ENCODE data around the gene AANAT.
A peak's percentile ranks its signal among the peaks of the same experiment; 100 is the strongest.

AANAT gene

GRCh38 chr17:76444518-76445311, 22.7 kb upstream of the AANAT start:
- Histone ChIP-seq H3K27me3 (ENCODE audit: control insufficient read depth in 1 of 2, insufficient read depth in 2 of 2, low read length in 2 of 2) (no peaks in the 10 kb centered on the region), H3K36me3 (ENCODE audit: insufficient read depth, low read length) (no peaks in the 10 kb centered on the region), H3K4me1 (ENCODE audit: insufficient read depth, low read length) (peaks cover 3% of the 10 kb centered on the region), H3K4me3 (ENCODE audit: low read depth in 1 of 2, low read length in 2 of 2) (no peak overlapping the region), H3K9ac (ENCODE audit: low read length) (no peak overlapping the region), H3K27ac (ENCODE audit: low read depth, low read length) (no peak overlapping the region), H3K9me3 (ENCODE audit: low read length) (no peaks in the 10 kb centered on the region)

DNA sequence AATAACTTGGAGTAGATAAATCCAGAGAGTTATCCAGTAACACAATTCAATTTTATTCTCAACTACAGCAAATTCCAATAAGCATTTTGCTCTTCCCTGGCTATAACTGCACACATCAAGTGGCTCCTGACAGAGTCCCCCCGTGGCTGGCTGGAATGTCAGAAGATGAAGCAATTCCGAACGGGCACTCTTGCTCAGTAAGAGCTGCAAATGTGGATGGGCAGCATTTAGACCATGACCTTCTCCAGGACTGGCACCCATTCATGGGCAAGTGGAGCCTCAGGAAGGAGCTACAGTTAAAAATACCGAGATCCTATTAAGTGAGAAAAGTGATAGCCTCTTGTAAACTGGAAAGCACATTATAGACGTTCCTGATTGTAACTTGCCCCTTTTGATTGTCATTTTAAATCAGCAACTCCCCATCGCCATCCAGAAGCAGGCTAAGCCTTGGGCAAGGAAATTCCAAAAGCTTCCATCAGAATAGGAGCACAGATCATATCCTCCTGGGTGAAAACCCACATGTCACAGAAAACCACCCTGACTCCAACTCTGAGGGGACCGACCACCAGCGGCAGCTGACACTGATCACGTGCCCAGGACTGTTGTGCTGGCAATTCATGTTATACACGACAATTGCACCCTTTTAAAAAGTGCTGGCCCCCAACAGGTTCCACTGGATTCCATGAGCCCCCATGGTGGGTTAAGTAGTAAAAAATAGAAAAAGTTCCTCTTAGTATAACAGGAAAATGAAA, 21.5 kb upstream of the AANAT start:
- Histone ChIP-seq H3K27ac (ENCODE audit: low read depth, low read length) (no peak overlapping the region), H3K9me3 (ENCODE audit: low read length) (no peaks in the 10 kb centered on the region), H3K4me1 (ENCODE audit: insufficient read depth, low read length) (peaks cover 3% of the 10 kb centered on the region), H3K27me3 (ENCODE audit: control insufficient read depth in 1 of 2, insufficient read depth in 2 of 2, low read length in 2 of 2) (no peaks in the 10 kb centered on the region), H3K9ac (ENCODE audit: low read length) (no peak overlapping the region), H3K36me3 (ENCODE audit: insufficient read depth, low read length) (no peaks in the 10 kb centered on the region), H3K4me3 (ENCODE audit: low read depth in 1 of 2, low read length in 2 of 2) (no peak overlapping the region)

DNA sequence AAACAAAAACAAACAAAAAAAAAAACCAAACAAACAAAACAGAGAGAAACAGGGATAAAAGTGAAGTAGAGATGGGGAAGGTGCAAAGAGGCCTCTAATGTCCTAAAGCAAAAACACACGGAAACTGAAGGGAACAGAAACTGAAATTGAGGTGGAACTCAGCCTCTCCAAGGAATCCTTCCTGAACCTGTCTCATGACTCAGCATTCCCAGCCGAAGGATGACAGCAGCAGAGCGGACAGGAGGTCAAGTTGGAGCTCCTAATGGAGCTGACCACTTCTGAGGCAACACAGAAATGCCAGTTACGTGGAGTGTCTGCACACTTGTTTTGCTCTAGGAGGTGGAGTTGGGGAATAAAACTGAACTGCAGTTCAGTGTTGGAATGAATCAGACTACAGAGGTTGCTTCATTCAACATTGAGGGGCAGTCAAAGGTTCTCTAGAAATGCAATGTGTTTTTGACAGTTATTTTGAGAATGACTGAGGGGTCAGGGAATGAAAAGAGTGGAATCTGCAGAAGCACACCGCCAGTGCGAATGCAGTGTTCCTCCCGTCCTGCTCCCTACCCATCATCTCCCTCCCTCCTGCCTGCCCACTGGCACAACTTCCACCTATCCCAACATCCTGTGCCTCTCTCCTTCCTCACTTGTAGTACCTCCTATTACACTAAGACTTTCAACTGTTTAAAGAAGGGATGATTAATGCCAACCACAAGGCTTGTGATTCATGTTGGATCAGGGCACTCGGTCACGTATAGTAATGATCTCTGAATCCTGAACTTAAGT, 20.8 kb upstream of the AANAT start:
- H3K9ac ChIP-seq (ENCODE audit: low read length), result no peak overlapping the region

GRCh38 chr17:76447931-76448652, 19.3 kb upstream of the AANAT start:
- Histone ChIP-seq H3K36me3 (ENCODE audit: insufficient read depth, low read length) (no peaks in the 10 kb centered on the region), H3K9ac (ENCODE audit: low read length) (no peak overlapping the region), H3K9me3 (ENCODE audit: low read length) (no peaks in the 10 kb centered on the region), H3K4me3 (ENCODE audit: low read depth in 1 of 2, low read length in 2 of 2) (no peak overlapping the region), H3K27ac (ENCODE audit: low read depth, low read length) (no peak overlapping the region), H3K27me3 (ENCODE audit: control insufficient read depth in 1 of 2, insufficient read depth in 2 of 2, low read length in 2 of 2) (no peaks in the 10 kb centered on the region), H3K4me1 (ENCODE audit: insufficient read depth, low read length) (peaks cover 14% of the 10 kb centered on the region)

More for the DNA sequence above, 20.8 kb upstream of the AANAT start:
- Histone ChIP-seq H3K4me1 (ENCODE audit: insufficient read depth, low read length) (peaks cover 8% of the 10 kb centered on the region), H3K27ac (ENCODE audit: low read depth, low read length) (no peak overlapping the region), H3K36me3 (ENCODE audit: insufficient read depth, low read length) (no peaks in the 10 kb centered on the region), H3K27me3 (ENCODE audit: control insufficient read depth in 1 of 2, insufficient read depth in 2 of 2, low read length in 2 of 2) (no peaks in the 10 kb centered on the region), H3K9me3 (ENCODE audit: low read length) (no peaks in the 10 kb centered on the region), H3K4me3 (ENCODE audit: low read depth in 1 of 2, low read length in 2 of 2) (no peak overlapping the region)

GRCh38 chr17:76449126-76449525, 18.3 kb upstream of the AANAT start:
- H3K9ac ChIP-seq (ENCODE audit: low read length), result no peak overlapping the region
- peaks cover 14% of the 10 kb centered on the region for H3K4me1 ChIP-seq (ENCODE audit: insufficient read depth, low read length)
- no peaks in the 10 kb centered on the region for H3K36me3 ChIP-seq (ENCODE audit: insufficient read depth, low read length)
- H3K27me3 ChIP-seq (ENCODE audit: control insufficient read depth in 1 of 2, insufficient read depth in 2 of 2, low read length in 2 of 2), result no peaks in the 10 kb centered on the region
- no peaks in the 10 kb centered on the region for H3K9me3 ChIP-seq (ENCODE audit: low read length)
- no peak overlapping the region for H3K4me3 ChIP-seq (ENCODE audit: low read depth in 1 of 2, low read length in 2 of 2)
- H3K27ac ChIP-seq (ENCODE audit: low read depth, low read length), result no peak overlapping the region

DNA sequence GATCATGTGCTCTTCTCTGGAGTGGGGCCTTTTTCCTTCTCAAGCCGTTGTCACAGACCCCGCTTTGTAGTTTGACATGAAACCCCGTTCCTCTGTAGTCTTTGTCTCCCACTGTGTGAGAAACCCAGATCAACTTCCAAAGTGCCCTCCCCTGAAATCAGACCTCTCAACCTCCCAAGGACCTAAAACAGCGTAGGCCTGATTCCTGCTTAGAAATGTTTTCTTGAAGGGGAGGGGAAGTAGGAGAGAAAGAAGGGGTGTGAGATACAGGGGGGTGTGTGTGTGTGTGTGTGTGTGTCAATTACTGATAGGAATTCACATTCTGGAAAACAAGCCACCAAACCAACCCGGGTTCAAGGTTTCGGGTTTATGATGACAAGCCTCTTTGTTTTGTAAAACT, 15.9 kb upstream of the AANAT start:
- H3K4me3 ChIP-seq (ENCODE audit: low read depth in 1 of 2, low read length in 2 of 2), result no peak overlapping the region
- H3K9me3 ChIP-seq (ENCODE audit: low read length), result no peaks in the 10 kb centered on the region
- H3K4me1 ChIP-seq (ENCODE audit: insufficient read depth, low read length), result peaks cover 13% of the 10 kb centered on the region
- no peaks in the 10 kb centered on the region for H3K36me3 ChIP-seq (ENCODE audit: insufficient read depth, low read length)
- H3K27me3 ChIP-seq (ENCODE audit: control insufficient read depth in 1 of 2, insufficient read depth in 2 of 2, low read length in 2 of 2), result no peaks in the 10 kb centered on the region
- H3K27ac ChIP-seq (ENCODE audit: low read depth, low read length), result no peak overlapping the region
- H3K9ac ChIP-seq (ENCODE audit: low read length), result no peak overlapping the region

GRCh38 chr17:76452127-76452659, 15.2 kb upstream of the AANAT start:
- Histone ChIP-seq H3K4me3 (ENCODE audit: low read depth in 1 of 2, low read length in 2 of 2) (peak overlapping the region; percentile 56 to 81), H3K27ac (ENCODE audit: low read depth, low read length) (peak overlapping the region; percentile 73), H3K9me3 (ENCODE audit: low read length) (no peaks in the 10 kb centered on the region), H3K27me3 (ENCODE audit: control insufficient read depth in 1 of 2, insufficient read depth in 2 of 2, low read length in 2 of 2) (no peaks in the 10 kb centered on the region), H3K4me1 (ENCODE audit: insufficient read depth, low read length) (peaks cover 11% of the 10 kb centered on the region), H3K36me3 (ENCODE audit: insufficient read depth, low read length) (no peaks in the 10 kb centered on the region), H3K9ac (ENCODE audit: low read length) (no peak overlapping the region)

GRCh38 chr17:76452660-76453430, 14.6 kb upstream of the AANAT start, which contains the start of gene UBE2O:
Gene UBE2O (minus strand): TSS chr17:76453152. CDS start chr17:76453141, 11 bp downstream.
- no peaks in the 10 kb centered on the region for H3K9me3 ChIP-seq (ENCODE audit: low read length)
- no peak within 1 kb of the TSS for H3K9ac ChIP-seq (ENCODE audit: low read length)
- H3K27ac ChIP-seq (ENCODE audit: low read depth, low read length), result peak within 1 kb of the TSS; percentile 73
- peaks cover 11% of the 10 kb centered on the region for H3K4me1 ChIP-seq (ENCODE audit: insufficient read depth, low read length)
- H3K27me3 ChIP-seq (ENCODE audit: control insufficient read depth in 1 of 2, insufficient read depth in 2 of 2, low read length in 2 of 2), result no peaks in the 10 kb centered on the region
- peak within 1 kb of the TSS; percentile 56 to 81 for H3K4me3 ChIP-seq (ENCODE audit: low read depth in 1 of 2, low read length in 2 of 2)
- H3K36me3 ChIP-seq (ENCODE audit: insufficient read depth, low read length), result no peaks in the 10 kb centered on the region

GRCh38 chr17:76453431-76453743, 14.0 kb upstream of the AANAT start:
- no peaks in the 10 kb centered on the region for H3K36me3 ChIP-seq (ENCODE audit: insufficient read depth, low read length)
- H3K27ac ChIP-seq (ENCODE audit: low read depth, low read length), result no peak overlapping the region
- peaks cover 11% of the 10 kb centered on the region for H3K4me1 ChIP-seq (ENCODE audit: insufficient read depth, low read length)
- H3K9ac ChIP-seq (ENCODE audit: low read length), result no peak overlapping the region
- H3K4me3 ChIP-seq (ENCODE audit: low read depth in 1 of 2, low read length in 2 of 2), result no peak overlapping the region
- H3K27me3 ChIP-seq (ENCODE audit: control insufficient read depth in 1 of 2, insufficient read depth in 2 of 2, low read length in 2 of 2), result no peaks in the 10 kb centered on the region
- no peaks in the 10 kb centered on the region for H3K9me3 ChIP-seq (ENCODE audit: low read length)

Measured in muscle layer of colon (tissue), 2 donors.